HepG2 (cell line): ENCODE measurements around the gene IL1A. TPM values are rescaled to one million over a fixed set of nuclear protein-coding genes. Genes with fewer than 3 reads are reported as not detected.

ENCODE experiments used
- MEF2D ChIP-seq: sonication (generic); formaldehyde crosslinking; IDR thresholded peaks from 2 replicates; pipeline ENCODE4 v1.5.1; 2020; ENCODE audit warnings: mild to moderate bottlenecking, missing genetic modification reagents
- NFYB ChIP-seq: sonication (generic); formaldehyde crosslinking; IDR thresholded peaks from 2 replicates; pipeline ENCODE4 v1.4.0; 2020; ENCODE audit warnings: missing genetic modification reagents
- SALL1 ChIP-seq: sonication (generic); formaldehyde crosslinking; IDR thresholded peaks from 2 replicates; pipeline ENCODE4 v1.8.0; 2022; ENCODE audit warnings: mild to moderate bottlenecking, missing genetic modification reagents
- SIX4 ChIP-seq: sonication (generic); formaldehyde crosslinking; IDR thresholded peaks from 2 replicates; pipeline ENCODE4 v1.4.0; 2020; ENCODE audit warnings: missing genetic modification reagents
- SOX13 ChIP-seq, 3 experiments: fragments of 450-650 bp in 1 of 3; sonication (generic) in 1 of 3; formaldehyde crosslinking in 1 of 3; IDR thresholded peaks in 2 of 3; conservative IDR thresholded peaks in 1 of 3; 2 replicates each; pipeline versions ENCODE4 v1.5.0 to v1.6.1; 2016 to 2020; ENCODE audit warnings: antibody characterized with exemption in 1 of 3, mild to moderate bottlenecking in 1 of 3, missing compliant biosample characterization in 1 of 3, missing genetic modification reagents in 1 of 3, moderate library complexity in 1 of 3
- ZNF282 ChIP-seq: fragments of 450-650 bp; IDR thresholded peaks from 2 replicates; pipeline ENCODE4 v1.6.1; 2018; ENCODE audit not compliant: partially characterized antibody
- ZNF552 ChIP-seq: sonication (generic); formaldehyde crosslinking; IDR thresholded peaks from 2 replicates; pipeline ENCODE4 v1.9.0; 2022; ENCODE audit warnings: missing genetic modification reagents, mild to moderate bottlenecking, borderline replicate concordance
- polyA plus RNA-seq, 8 experiments: library from polyadenylated mRNA; depleted of rRNA in 3 of 8; stranded (reverse) in 7 of 8; unstranded in 1 of 8; fragments of >200 nt; fragmentation: Illumina TruSeq in 4 of 8; extraction: Trizol in 4 of 8; gene quantifications; 2 replicates each; pipeline versions ENCODE4 v1.2.1 to v1.2.3, GENCODE V29; 2011 to 2016; ENCODE audit warnings: low read depth in 4 of 8, missing spikeins in 1 of 8, mixed read lengths in 1 of 8; ENCODE audit not compliant: insufficient read depth in 1 of 8
- total RNA-seq, 5 experiments: library from RNA; depleted of rRNA; stranded (reverse); fragments of >200 nt; fragmentation: Illumina TruSeq; extraction: Trizol; gene quantifications; 2 replicates each; pipeline ENCODE4 v1.2.3, GENCODE V29; 2016; ENCODE audit warnings: low read depth in 1 of 5
- TF ChIP-seq, protein P1 (sequence below): sonication (generic); formaldehyde crosslinking; IDR thresholded peaks from 2 replicates; pipeline ENCODE4 v1.8.1; 2022; ENCODE audit warnings: mild to moderate bottlenecking, missing genetic modification reagents
- TF ChIP-seq, protein P2 (sequence below): sonication (generic); formaldehyde crosslinking; IDR thresholded peaks from 2 replicates; pipeline ENCODE4 v1.4.0; 2020; ENCODE audit warnings: mild to moderate bottlenecking, missing genetic modification reagents
- TF ChIP-seq, protein P3 (sequence below): IDR thresholded peaks from 2 replicates; pipeline ENCODE4 v1.6.1; 2016; ENCODE audit warnings: missing compliant biosample characterization, missing genetic modification reagents, borderline replicate concordance
- TF ChIP-seq, protein P4 (sequence below): sonication (generic); formaldehyde crosslinking; conservative IDR thresholded peaks from 2 replicates; pipeline ENCODE4 v1.4.0; 2020; ENCODE audit warnings: mild to moderate bottlenecking, missing genetic modification reagents, moderate library complexity
- TF ChIP-seq, protein P5 (sequence below): sonication (generic); formaldehyde crosslinking; IDR thresholded peaks from 2 replicates; pipeline ENCODE4 v1.8.0; 2022; ENCODE audit warnings: low read depth, missing genetic modification reagents

IL1A gene
- total and polyA plus RNA-seq, 2 of the 13 experiments (the other 11 are each of a cell fraction or from before 2014, with no cell fraction given): not detected

DNA sequence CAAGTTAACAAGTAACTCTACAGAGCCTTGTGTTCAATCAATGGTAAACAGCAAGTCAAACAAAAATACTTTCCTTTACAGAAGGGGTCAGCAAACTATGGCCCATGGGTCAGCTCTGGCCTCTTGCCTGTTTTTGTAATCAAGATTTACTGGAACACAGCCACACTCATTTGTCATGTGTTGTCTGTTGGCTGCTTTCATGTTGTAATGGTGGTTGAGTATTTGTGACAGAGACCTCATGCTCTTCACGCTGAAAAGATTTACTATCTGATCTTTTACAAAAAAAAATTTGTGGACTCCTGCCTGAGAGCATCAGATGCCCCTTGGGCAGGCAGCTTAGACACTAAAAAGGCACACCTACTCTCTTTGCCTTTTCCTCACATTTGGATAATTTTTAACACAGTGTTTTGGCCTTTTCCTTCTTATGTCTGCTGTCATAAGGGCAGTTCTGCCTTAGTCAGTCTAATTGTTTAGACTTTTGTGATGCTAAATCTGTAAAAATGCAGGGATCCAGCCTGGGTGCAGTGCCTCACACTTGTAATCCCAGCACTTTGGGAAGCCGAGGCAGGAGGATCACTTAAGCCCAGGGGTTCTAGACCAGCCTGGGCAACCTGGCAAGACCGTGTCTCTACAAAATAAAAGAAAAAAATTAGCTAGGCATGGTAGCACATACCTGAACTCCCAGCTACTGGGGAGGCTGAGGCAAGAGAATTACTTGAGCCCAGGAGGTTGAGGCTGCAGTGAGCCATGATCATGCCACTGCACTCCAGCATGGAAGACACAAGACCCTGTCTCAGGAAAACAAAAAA is 34.0 kb upstream of the IL1A start (continued):
- TF ChIP-seq, protein P1, sequence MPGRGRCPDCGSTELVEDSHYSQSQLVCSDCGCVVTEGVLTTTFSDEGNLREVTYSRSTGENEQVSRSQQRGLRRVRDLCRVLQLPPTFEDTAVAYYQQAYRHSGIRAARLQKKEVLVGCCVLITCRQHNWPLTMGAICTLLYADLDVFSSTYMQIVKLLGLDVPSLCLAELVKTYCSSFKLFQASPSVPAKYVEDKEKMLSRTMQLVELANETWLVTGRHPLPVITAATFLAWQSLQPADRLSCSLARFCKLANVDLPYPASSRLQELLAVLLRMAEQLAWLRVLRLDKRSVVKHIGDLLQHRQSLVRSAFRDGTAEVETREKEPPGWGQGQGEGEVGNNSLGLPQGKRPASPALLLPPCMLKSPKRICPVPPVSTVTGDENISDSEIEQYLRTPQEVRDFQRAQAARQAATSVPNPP: peak; percentile 61; the same call in 1 of the 2 replicates
- no peak for TF ChIP-seq ZNF282
- peak; percentile 92 for TF ChIP-seq SOX13 (IDR thresholded peaks at IDR 0.05)
- peak in 1 of 2 experiments; percentile 99; a peak in 2 of 4 replicates for TF ChIP-seq SOX13 (CRISPR knock-in tag; conservative IDR thresholded peaks at IDR 0.05 in 1 of 2, IDR thresholded peaks at IDR 0.05 in 1 of 2)
- TF ChIP-seq, protein P2, sequence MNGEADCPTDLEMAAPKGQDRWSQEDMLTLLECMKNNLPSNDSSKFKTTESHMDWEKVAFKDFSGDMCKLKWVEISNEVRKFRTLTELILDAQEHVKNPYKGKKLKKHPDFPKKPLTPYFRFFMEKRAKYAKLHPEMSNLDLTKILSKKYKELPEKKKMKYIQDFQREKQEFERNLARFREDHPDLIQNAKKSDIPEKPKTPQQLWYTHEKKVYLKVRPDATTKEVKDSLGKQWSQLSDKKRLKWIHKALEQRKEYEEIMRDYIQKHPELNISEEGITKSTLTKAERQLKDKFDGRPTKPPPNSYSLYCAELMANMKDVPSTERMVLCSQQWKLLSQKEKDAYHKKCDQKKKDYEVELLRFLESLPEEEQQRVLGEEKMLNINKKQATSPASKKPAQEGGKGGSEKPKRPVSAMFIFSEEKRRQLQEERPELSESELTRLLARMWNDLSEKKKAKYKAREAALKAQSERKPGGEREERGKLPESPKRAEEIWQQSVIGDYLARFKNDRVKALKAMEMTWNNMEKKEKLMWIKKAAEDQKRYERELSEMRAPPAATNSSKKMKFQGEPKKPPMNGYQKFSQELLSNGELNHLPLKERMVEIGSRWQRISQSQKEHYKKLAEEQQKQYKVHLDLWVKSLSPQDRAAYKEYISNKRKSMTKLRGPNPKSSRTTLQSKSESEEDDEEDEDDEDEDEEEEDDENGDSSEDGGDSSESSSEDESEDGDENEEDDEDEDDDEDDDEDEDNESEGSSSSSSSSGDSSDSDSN (CRISPR knock-in tag): peak; percentile 17; the same call in 1 of the 2 replicates
- peak; percentile 91 for TF ChIP-seq SIX4 (CRISPR knock-in tag)
- peak; percentile 96 for TF ChIP-seq SALL1
- TF ChIP-seq, protein P3, sequence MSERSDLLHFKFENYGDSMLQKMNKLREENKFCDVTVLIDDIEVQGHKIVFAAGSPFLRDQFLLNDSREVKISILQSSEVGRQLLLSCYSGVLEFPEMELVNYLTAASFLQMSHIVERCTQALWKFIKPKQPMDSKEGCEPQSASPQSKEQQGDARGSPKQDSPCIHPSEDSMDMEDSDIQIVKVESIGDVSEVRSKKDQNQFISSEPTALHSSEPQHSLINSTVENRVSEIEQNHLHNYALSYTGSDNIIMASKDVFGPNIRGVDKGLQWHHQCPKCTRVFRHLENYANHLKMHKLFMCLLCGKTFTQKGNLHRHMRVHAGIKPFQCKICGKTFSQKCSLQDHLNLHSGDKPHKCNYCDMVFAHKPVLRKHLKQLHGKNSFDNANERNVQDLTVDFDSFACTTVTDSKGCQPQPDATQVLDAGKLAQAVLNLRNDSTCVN (CRISPR knock-in tag): 0 out of 2 replicates have a peak, but pooled peaks have one; percentile 23
- peak; percentile 52; the same call in 1 of the 2 replicates for TF ChIP-seq ZNF552 (CRISPR knock-in tag)
- peak; percentile 93 for TF ChIP-seq MEF2D (CRISPR knock-in tag)
- TF ChIP-seq, protein P4, sequence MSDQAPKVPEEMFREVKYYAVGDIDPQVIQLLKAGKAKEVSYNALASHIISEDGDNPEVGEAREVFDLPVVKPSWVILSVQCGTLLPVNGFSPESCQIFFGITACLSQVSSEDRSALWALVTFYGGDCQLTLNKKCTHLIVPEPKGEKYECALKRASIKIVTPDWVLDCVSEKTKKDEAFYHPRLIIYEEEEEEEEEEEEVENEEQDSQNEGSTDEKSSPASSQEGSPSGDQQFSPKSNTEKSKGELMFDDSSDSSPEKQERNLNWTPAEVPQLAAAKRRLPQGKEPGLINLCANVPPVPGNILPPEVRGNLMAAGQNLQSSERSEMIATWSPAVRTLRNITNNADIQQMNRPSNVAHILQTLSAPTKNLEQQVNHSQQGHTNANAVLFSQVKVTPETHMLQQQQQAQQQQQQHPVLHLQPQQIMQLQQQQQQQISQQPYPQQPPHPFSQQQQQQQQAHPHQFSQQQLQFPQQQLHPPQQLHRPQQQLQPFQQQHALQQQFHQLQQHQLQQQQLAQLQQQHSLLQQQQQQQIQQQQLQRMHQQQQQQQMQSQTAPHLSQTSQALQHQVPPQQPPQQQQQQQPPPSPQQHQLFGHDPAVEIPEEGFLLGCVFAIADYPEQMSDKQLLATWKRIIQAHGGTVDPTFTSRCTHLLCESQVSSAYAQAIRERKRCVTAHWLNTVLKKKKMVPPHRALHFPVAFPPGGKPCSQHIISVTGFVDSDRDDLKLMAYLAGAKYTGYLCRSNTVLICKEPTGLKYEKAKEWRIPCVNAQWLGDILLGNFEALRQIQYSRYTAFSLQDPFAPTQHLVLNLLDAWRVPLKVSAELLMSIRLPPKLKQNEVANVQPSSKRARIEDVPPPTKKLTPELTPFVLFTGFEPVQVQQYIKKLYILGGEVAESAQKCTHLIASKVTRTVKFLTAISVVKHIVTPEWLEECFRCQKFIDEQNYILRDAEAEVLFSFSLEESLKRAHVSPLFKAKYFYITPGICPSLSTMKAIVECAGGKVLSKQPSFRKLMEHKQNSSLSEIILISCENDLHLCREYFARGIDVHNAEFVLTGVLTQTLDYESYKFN (CRISPR knock-in tag): peak; percentile 99
- TF ChIP-seq NFYB (CRISPR knock-in tag): 0 out of 2 replicates have a peak, but pooled peaks have one; percentile 14
- TF ChIP-seq, protein P5, sequence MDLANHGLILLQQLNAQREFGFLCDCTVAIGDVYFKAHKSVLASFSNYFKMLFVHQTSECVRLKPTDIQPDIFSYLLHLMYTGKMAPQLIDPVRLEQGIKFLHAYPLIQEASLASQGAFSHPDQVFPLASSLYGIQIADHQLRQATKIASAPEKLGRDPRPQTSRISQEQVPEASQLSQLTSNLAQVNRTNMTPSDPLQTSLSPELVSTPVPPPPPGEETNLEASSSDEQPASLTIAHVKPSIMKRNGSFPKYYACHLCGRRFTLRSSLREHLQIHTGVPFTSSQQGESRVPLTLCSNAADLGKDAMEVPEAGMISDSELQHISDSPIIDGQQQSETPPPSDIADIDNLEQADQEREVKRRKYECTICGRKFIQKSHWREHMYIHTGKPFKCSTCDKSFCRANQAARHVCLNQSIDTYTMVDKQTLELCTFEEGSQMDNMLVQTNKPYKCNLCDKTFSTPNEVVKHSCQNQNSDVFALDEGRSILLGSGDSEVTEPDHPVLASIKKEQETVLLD: no peak
